ENCODE results near the gene ANKRD12.

DNA sequence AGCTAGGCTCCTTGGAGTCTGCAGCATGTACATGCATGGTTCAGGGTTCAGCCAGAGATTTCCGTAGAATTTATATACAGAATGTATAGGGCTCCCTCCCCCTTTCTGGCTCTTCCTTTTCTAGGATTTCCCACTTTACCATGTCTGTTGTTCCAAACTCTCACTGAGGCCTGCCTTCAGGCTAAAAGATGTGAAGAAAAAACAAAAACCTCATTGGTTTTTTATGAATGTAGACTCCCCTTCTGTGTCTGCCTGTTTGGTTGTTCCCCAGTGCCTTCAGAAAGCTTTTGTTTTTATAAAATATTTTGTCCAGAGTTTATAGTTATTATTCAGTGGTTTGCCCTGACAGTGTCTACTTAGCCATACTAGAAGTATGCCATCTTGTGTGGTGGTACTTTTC is 30.5 kb upstream of the ANKRD12 start:
- TF ChIP-seq, protein P1, sequence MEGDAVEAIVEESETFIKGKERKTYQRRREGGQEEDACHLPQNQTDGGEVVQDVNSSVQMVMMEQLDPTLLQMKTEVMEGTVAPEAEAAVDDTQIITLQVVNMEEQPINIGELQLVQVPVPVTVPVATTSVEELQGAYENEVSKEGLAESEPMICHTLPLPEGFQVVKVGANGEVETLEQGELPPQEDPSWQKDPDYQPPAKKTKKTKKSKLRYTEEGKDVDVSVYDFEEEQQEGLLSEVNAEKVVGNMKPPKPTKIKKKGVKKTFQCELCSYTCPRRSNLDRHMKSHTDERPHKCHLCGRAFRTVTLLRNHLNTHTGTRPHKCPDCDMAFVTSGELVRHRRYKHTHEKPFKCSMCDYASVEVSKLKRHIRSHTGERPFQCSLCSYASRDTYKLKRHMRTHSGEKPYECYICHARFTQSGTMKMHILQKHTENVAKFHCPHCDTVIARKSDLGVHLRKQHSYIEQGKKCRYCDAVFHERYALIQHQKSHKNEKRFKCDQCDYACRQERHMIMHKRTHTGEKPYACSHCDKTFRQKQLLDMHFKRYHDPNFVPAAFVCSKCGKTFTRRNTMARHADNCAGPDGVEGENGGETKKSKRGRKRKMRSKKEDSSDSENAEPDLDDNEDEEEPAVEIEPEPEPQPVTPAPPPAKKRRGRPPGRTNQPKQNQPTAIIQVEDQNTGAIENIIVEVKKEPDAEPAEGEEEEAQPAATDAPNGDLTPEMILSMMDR (IDR thresholded peaks at IDR 0.05), result no peak
- no peak for TF ChIP-seq ZFX (IDR thresholded peaks at IDR 0.05; ENCODE audit: borderline replicate concordance)

Data from 22Rv1 (cell line).